ENCODE measurements around the gene MAP4. TPM values are rescaled to one million over a fixed set of nuclear protein-coding genes. Genes with fewer than 3 reads are reported as not detected.

Gene MAP4
- 90.6 to 109 TPM (median 98.9 TPM) in 5 replicates for total RNA-seq (2022; extraction: Qiagen RNA extraction; ENCODE audit: low read depth)

GRCh38 chr3:48016301-48016973, at the start of gene MAP4:
Gene MAP4 (minus strand): TSS chr3:48016416. CDS start chr3:47998860, 17,556 bp downstream.

GRCh38 chr3:47802734-47803479, 213.3 kb downstream of the MAP4 start, which contains the start of gene DHX30:
Gene DHX30 (plus strand): TSS chr3:47803138. CDS start chr3:47810684, 7,546 bp downstream.

Other genes starting within 250 kb of the MAP4 start
- gene SMARCC1, start 234.5 kb downstream of the MAP4 start, total RNA-seq (2022; extraction: Qiagen RNA extraction; ENCODE audit: low read depth): 21.8 to 30.5 TPM (median 26.9 TPM) in 5 replicates
- 37.5 to 48.3 TPM (median 47.4 TPM) in 5 replicates for gene DHX30, start 213.3 kb downstream of the MAP4 start, total RNA-seq (2022; extraction: Qiagen RNA extraction; ENCODE audit: low read depth)
- gene CDC25A, start 172.0 kb upstream of the MAP4 start, total RNA-seq (2022; extraction: Qiagen RNA extraction; ENCODE audit: low read depth): 10.1 to 12.3 TPM (median 11.0 TPM) in 5 replicates
- not detected in 5 replicates for gene CAMP, start 207.1 kb upstream of the MAP4 start, total RNA-seq (2022; extraction: Qiagen RNA extraction; ENCODE audit: low read depth)
- 2.5 to 2.7 TPM (median 2.5 TPM) in 5 replicates for gene ZNF589, start 224.7 kb upstream of the MAP4 start, total RNA-seq (2022; extraction: Qiagen RNA extraction; ENCODE audit: low read depth)